Gastroesophageal sphincter (tissue), 4 donors: ENCODE results near the gene NEK6. TPM values are rescaled to one million over a fixed set of nuclear protein-coding genes. Genes with fewer than 3 reads are reported as not detected.

Source experiments
- ATAC-seq: fragments of 150-250 bp; one replicate; pipeline ENCODE4 v1.9.1; 2016; ENCODE audit warnings: mild to moderate bottlenecking, moderate library complexity
- H3K27ac ChIP-seq, 4 donors: fragments of 200-600 bp; sonication (generic) in 3 of 4; 1 replicate in 3 of 4; 2 replicates in 1 of 4; pipeline ENCODE4 v1.5.1; 2016 to 2019
- H3K27me3 ChIP-seq: fragments of 200-600 bp; sonication (generic); one replicate; pipeline ENCODE4 v1.5.1; 2019
- H3K36me3 ChIP-seq, 2 donors: fragments of 200-600 bp; sonication (generic); one replicate each; pipeline ENCODE4 v1.5.1; 2019; ENCODE audit warnings: control low read depth in 1 of 2
- H3K4me1 ChIP-seq, 3 donors: fragments of 200-600 bp; sonication (generic); 1 replicate in 2 of 3; 2 replicates in 1 of 3; pipeline ENCODE4 v1.5.1; 2016 to 2019; ENCODE audit warnings: control low read depth in 2 of 3
- H3K4me3 ChIP-seq, 2 donors: fragments of 200-600 bp; sonication (generic); one replicate each; pipeline ENCODE4 v1.5.1; 2019; ENCODE audit warnings: mild to moderate bottlenecking in 1 of 2, moderate library complexity in 1 of 2
- H3K9me3 ChIP-seq, 3 donors: fragments of 200-600 bp; sonication (generic); one replicate each; pipeline ENCODE4 v1.5.1; 2017 to 2019; ENCODE audit warnings: control low read depth in 2 of 3
- CTCF ChIP-seq, 4 experiments: fragments of 200-600 bp in 2 of 4; fragments of 450-650 bp in 2 of 4; sonication (generic) in 1 of 4; IDR thresholded peaks; one replicate each; pipeline ENCODE4 v1.5.1; 2017 to 2019; ENCODE audit warnings: antibody characterized with exemption in 4 of 4, mild to moderate bottlenecking in 2 of 4, moderate library complexity in 2 of 4
- EP300 ChIP-seq: sonication (generic); formaldehyde crosslinking; IDR thresholded peaks from one replicate; pipeline ENCODE4 v1.6.1; 2017; ENCODE audit warnings: antibody characterized with exemption, mild to moderate bottlenecking
- POLR2A ChIP-seq, 2 donors: fragments of 450-650 bp; IDR thresholded peaks; one replicate each; pipeline ENCODE4 v1.6.1; 2017; ENCODE audit warnings: antibody characterized with exemption in 2 of 2, mild to moderate bottlenecking in 2 of 2, moderate library complexity in 1 of 2
- POLR2AphosphoS5 ChIP-seq: sonication (generic); formaldehyde crosslinking; IDR thresholded peaks from one replicate; pipeline ENCODE4 v1.6.1; 2017; ENCODE audit warnings: antibody characterized with exemption
- WGBS, 2 donors: methylation state at CpG; one replicate each; pipeline ENCODE4 v1.1.5; 2018; ENCODE audit warnings: low coverage in 1 of 2; 5-methylcytosine and 5-hydroxymethylcytosine counted together
- total RNA-seq, 4 donors: library from RNA; depleted of rRNA; stranded (reverse); fragments of >200 nt; gene quantifications; one replicate each; pipeline ENCODE4 v1.1.0, GENCODE V29; 2016

Gene NEK6
- total RNA-seq, 4 donors from 2014 or later = 13.2 to 31.7 (median 19.3) TPM

GRCh38 chr9:124212381-124213050 lies 45.2 kb upstream of the NEK6 start:
- TF ChIP-seq POLR2AphosphoS5 (no peak), CTCF (IDR thresholded peaks at IDR 0.05) (no peak), EP300 (no peak), POLR2A (IDR thresholded peaks at IDR 0.05) (no peak)
- Histone ChIP-seq H3K27me3 (peaks cover 5% of the 10 kb centered on the region), H3K4me1 (peaks cover 0 to 27% (median 3%) of the 10 kb centered on the region in 3 donors), H3K27ac (no peak overlapping the region), H3K36me3 (no peaks in the 10 kb centered on the region), H3K9me3 (no peaks in the 10 kb centered on the region), H3K4me3 (no peak overlapping the region)
- 73 to 74% methylated on average over 7 to 8 of the region's 12 CpGs for WGBS, 2 donors
- no peak for ATAC-seq

GRCh38 chr9:124213396-124213795 lies 44.4 kb upstream of the NEK6 start:
- H3K36me3 ChIP-seq = no peaks in the 10 kb centered on the region
- no peak overlapping the region for H3K27ac ChIP-seq
- H3K4me3 ChIP-seq = no peak overlapping the region
- no peak for ATAC-seq
- no peak for TF ChIP-seq POLR2A (IDR thresholded peaks at IDR 0.05)
- TF ChIP-seq CTCF (IDR thresholded peaks at IDR 0.05) = no peak
- no peak for TF ChIP-seq EP300
- no peak for TF ChIP-seq POLR2AphosphoS5
- H3K9me3 ChIP-seq = no peaks in the 10 kb centered on the region
- H3K4me1 ChIP-seq = peaks cover 0 to 36% (median 7%) of the 10 kb centered on the region in 3 donors
- WGBS, 2 donors = 76 to 91% methylated on average over 1 to 12 of the region's 12 CpGs
- peaks cover 5% of the 10 kb centered on the region for H3K27me3 ChIP-seq

GRCh38 chr9:124214116-124214515 lies 43.6 kb upstream of the NEK6 start:
- TF ChIP-seq EP300 = no peak
- TF ChIP-seq POLR2A (IDR thresholded peaks at IDR 0.05) = no peak
- TF ChIP-seq POLR2AphosphoS5 = no peak
- TF ChIP-seq CTCF (IDR thresholded peaks at IDR 0.05) = no peak
- H3K27ac ChIP-seq = no peak overlapping the region
- 30% methylated on average over 4 of the region's 8 CpGs; no CpG with 5 or more reads in 1 of the 2 donors for WGBS, 2 donors
- no peaks in the 10 kb centered on the region for H3K36me3 ChIP-seq
- ATAC-seq = no peak
- no peak overlapping the region for H3K4me3 ChIP-seq
- H3K27me3 ChIP-seq = peaks cover 5% of the 10 kb centered on the region
- H3K9me3 ChIP-seq = no peaks in the 10 kb centered on the region
- H3K4me1 ChIP-seq = peaks cover 0 to 42% (median 7%) of the 10 kb centered on the region in 3 donors

- WGBS, 2 donors = 50 to 60% methylated on average over 2 of the region's 11 CpGs
- H3K27me3 ChIP-seq = peaks cover 5% of the 10 kb centered on the region
- H3K4me1 ChIP-seq = peaks cover 0 to 42% (median 7%) of the 10 kb centered on the region in 3 donors
- H3K36me3 ChIP-seq = no peaks in the 10 kb centered on the region
- H3K27ac ChIP-seq = no peak overlapping the region
- H3K4me3 ChIP-seq = no peak overlapping the region
- ATAC-seq = no peak
- no peaks in the 10 kb centered on the region for H3K9me3 ChIP-seq
- TF ChIP-seq POLR2AphosphoS5 = no peak
- no peak for TF ChIP-seq CTCF (IDR thresholded peaks at IDR 0.05)
- TF ChIP-seq POLR2A (IDR thresholded peaks at IDR 0.05) = no peak
- no peak for TF ChIP-seq EP300
Measured at GRCh38 chr9:124214596-124215367, 43.0 kb upstream of the NEK6 start.
